GM23338 (cell line): ENCODE measurements around the gene BNIP2. TPM values are rescaled to one million over a fixed set of nuclear protein-coding genes. Genes with fewer than 3 reads are reported as not detected.

Experiments used
- ATAC-seq: fragments of 200-7000 bp; cut with Tn5 transposase; 3 replicates; pipeline ENCODE4 v1.9.1; 2020
- DNase-seq: peaks from one replicate; pipeline ENCODE4 v3.0.0-alpha.2; 2015; ENCODE audit warnings: low spot score
- H2AFZ ChIP-seq: fragments of 200-600 bp; sonication (generic); 2 replicates; pipeline ENCODE4 v1.8.0; 2016; ENCODE audit warnings: antibody characterized with exemption, mild to moderate bottlenecking, moderate library complexity
- H3F3A ChIP-seq: fragments of 200-600 bp; sonication (generic); replicated peaks from 2 replicates; pipeline ENCODE4 v1.8.0; 2017; ENCODE audit warnings: antibody characterized with exemption, mixed run types, low read depth
- H3K27ac ChIP-seq: fragments of 200-600 bp; sonication (generic); 2 replicates; pipeline ENCODE4 v1.6.1; 2016; ENCODE audit warnings: low read depth
- H3K27me3 ChIP-seq: fragments of 200-600 bp; sonication (generic); 2 replicates; pipeline ENCODE4 v1.8.0; 2016; ENCODE audit warnings: mild to moderate bottlenecking, mixed run types, moderate library complexity; ENCODE audit not compliant: insufficient read depth
- H3K36me3 ChIP-seq: fragments of 200-600 bp; sonication (generic); 2 replicates; pipeline ENCODE4 v1.8.0; 2016; ENCODE audit warnings: mild to moderate bottlenecking; ENCODE audit not compliant: insufficient read depth
- H3K4me1 ChIP-seq: fragments of 200-600 bp; sonication (generic); 2 replicates; pipeline ENCODE4 v1.8.0; 2016; ENCODE audit warnings: mild to moderate bottlenecking, moderate library complexity; ENCODE audit not compliant: insufficient read depth
- H3K4me2 ChIP-seq: fragments of 200-600 bp; sonication (generic); 2 replicates; pipeline ENCODE4 v1.7.1; 2017; ENCODE audit warnings: mixed run types
- H3K4me3 ChIP-seq: fragments of 200-600 bp; sonication (generic); 2 replicates; pipeline ENCODE4 v1.6.1; 2016; ENCODE audit warnings: mixed run types
- H3K79me2 ChIP-seq: fragments of 200-600 bp; sonication (generic); replicated peaks from 2 replicates; pipeline ENCODE4 v1.8.0; 2017; ENCODE audit warnings: mild to moderate bottlenecking; ENCODE audit not compliant: insufficient read depth
- H3K9me2 ChIP-seq: fragments of 200-600 bp; sonication (generic); 2 replicates; pipeline ENCODE4 v1.8.0; 2017; ENCODE audit not compliant: insufficient read depth
- H4K20me1 ChIP-seq: fragments of 200-600 bp; sonication (generic); replicated peaks from 2 replicates; pipeline ENCODE4 v1.8.0; 2017; ENCODE audit warnings: mild to moderate bottlenecking; ENCODE audit not compliant: insufficient read depth
- H3K27ac Mint-ChIP-seq: 2 replicates; pipeline ENCODE4 v1.8.0; 2020; ENCODE audit warnings: inconsistent platforms, mild to moderate bottlenecking, moderate library complexity, mixed read lengths
- H3K27me3 Mint-ChIP-seq: 3 replicates; pipeline ENCODE4 v1.8.0; 2022; ENCODE audit warnings: low read depth, mild to moderate bottlenecking, moderate library complexity, mixed read lengths, inconsistent platforms; ENCODE audit not compliant: insufficient read depth, poor library complexity
- H3K36me3 Mint-ChIP-seq: 3 replicates; pipeline ENCODE4 v1.8.0; 2021; ENCODE audit warnings: low read depth, mild to moderate bottlenecking, inconsistent platforms, moderate library complexity, mixed read lengths
- H3K4me1 Mint-ChIP-seq: 3 replicates; pipeline ENCODE4 v1.8.0; 2020; ENCODE audit warnings: mild to moderate bottlenecking, inconsistent platforms, mixed read lengths
- H3K4me3 Mint-ChIP-seq: 3 replicates; pipeline ENCODE4 v1.8.0; 2021; ENCODE audit warnings: moderate library complexity, mild to moderate bottlenecking, inconsistent platforms, mixed read lengths
- H3K9me3 Mint-ChIP-seq: 3 replicates; pipeline ENCODE4 v1.8.0; 2020; ENCODE audit warnings: moderate library complexity, mild to moderate bottlenecking, inconsistent platforms, mixed read lengths
- CREB1 ChIP-seq: fragments of 250-450 bp; sonication (Bioruptor Pico); IDR thresholded peaks from 2 replicates; pipeline ENCODE4 v1.5.0; 2020; ENCODE audit warnings: low read depth, mild to moderate bottlenecking, moderate library complexity
- EZH2 ChIP-seq: fragments of 200-600 bp; sonication (generic); IDR thresholded peaks from one replicate; pipeline ENCODE4 v1.8.0; 2017; ENCODE audit warnings: antibody characterized with exemption, mild to moderate bottlenecking, low read depth; ENCODE audit not compliant: unreplicated experiment
- JUNB ChIP-seq: IDR thresholded peaks from one replicate; pipeline ENCODE4 v1.6.1; 2016; ENCODE audit warnings: antibody characterized with exemption; ENCODE audit not compliant: unreplicated experiment
- NANOG ChIP-seq: IDR thresholded peaks from 2 replicates; pipeline ENCODE4 v1.6.1; 2016; ENCODE audit warnings: antibody characterized with exemption, borderline replicate concordance
- POLR2AphosphoS5 ChIP-seq: IDR thresholded peaks from 2 replicates; pipeline ENCODE4 v1.6.1; 2016; ENCODE audit warnings: antibody characterized with exemption, low read depth
- REST ChIP-seq: IDR thresholded peaks from one replicate; pipeline ENCODE4 v1.6.1; 2018; ENCODE audit warnings: antibody characterized with exemption; ENCODE audit not compliant: unreplicated experiment
- STAT1 ChIP-seq: IDR thresholded peaks from one replicate; pipeline ENCODE4 v1.6.1; 2016; ENCODE audit warnings: antibody characterized with exemption; ENCODE audit not compliant: unreplicated experiment
- polyA plus RNA-seq: library from polyadenylated mRNA; unstranded; fragments of >200 nt; fragmentation: Nextera tagmentation; extraction: Ambion mirVana; gene quantifications from 2 replicates; pipeline ENCODE4 v1.2.1, GENCODE V29; 2016
- total RNA-seq: library from RNA; depleted of rRNA; stranded (reverse); fragments of >200 nt; shearing (Covaris generic); gene quantifications from 2 replicates; pipeline ENCODE4 v1.2.3, GENCODE V29; 2014
- TF ChIP-seq, protein P1 (sequence below): fragments of 250-450 bp; sonication (Bioruptor Pico); IDR thresholded peaks from 2 replicates; pipeline ENCODE4 v1.5.0; 2020; ENCODE audit warnings: mild to moderate bottlenecking, moderate library complexity
- TF ChIP-seq, protein P2 (sequence below), 2 experiments: fragments of 200-600 bp in 1 of 2; sonication (generic) in 1 of 2; conservative IDR thresholded peaks; 2 replicates each; pipeline versions ENCODE4 v1.5.1 to v1.6.1; 2016 to 2017; ENCODE audit warnings: antibody characterized with exemption in 2 of 2, low read depth in 2 of 2, mild to moderate bottlenecking in 2 of 2, moderate library complexity in 1 of 2

BNIP2 gene
- total and polyA plus RNA-seq, 2 experiments from 2014 or later, result 43.7 to 83.7 TPM

- no peak overlapping the region for H3K4me3 Mint-ChIP-seq
- no peaks in the 10 kb centered on the region for H3K4me1 ChIP-seq
- H3K27me3 ChIP-seq, result no peaks in the 10 kb centered on the region
- H3K4me1 Mint-ChIP-seq, result no peaks in the 10 kb centered on the region
- no peaks in the 10 kb centered on the region for H3K9me3 Mint-ChIP-seq
- no peaks in the 10 kb centered on the region for H3K9me2 ChIP-seq
- no peaks in the 10 kb centered on the region for H3K27me3 Mint-ChIP-seq
- DNase-seq (no peak), ATAC-seq (no peak)
- no peak overlapping the region for H3K4me2 ChIP-seq
- no peak overlapping the region for H3K27ac ChIP-seq
- no peak overlapping the region for H2AFZ ChIP-seq
- H3K36me3 ChIP-seq, result peaks cover 65% of the 10 kb centered on the region
- no peak overlapping the region for H3K27ac Mint-ChIP-seq
- no peak for TF ChIP-seq JUNB
- TF ChIP-seq, protein P1, sequence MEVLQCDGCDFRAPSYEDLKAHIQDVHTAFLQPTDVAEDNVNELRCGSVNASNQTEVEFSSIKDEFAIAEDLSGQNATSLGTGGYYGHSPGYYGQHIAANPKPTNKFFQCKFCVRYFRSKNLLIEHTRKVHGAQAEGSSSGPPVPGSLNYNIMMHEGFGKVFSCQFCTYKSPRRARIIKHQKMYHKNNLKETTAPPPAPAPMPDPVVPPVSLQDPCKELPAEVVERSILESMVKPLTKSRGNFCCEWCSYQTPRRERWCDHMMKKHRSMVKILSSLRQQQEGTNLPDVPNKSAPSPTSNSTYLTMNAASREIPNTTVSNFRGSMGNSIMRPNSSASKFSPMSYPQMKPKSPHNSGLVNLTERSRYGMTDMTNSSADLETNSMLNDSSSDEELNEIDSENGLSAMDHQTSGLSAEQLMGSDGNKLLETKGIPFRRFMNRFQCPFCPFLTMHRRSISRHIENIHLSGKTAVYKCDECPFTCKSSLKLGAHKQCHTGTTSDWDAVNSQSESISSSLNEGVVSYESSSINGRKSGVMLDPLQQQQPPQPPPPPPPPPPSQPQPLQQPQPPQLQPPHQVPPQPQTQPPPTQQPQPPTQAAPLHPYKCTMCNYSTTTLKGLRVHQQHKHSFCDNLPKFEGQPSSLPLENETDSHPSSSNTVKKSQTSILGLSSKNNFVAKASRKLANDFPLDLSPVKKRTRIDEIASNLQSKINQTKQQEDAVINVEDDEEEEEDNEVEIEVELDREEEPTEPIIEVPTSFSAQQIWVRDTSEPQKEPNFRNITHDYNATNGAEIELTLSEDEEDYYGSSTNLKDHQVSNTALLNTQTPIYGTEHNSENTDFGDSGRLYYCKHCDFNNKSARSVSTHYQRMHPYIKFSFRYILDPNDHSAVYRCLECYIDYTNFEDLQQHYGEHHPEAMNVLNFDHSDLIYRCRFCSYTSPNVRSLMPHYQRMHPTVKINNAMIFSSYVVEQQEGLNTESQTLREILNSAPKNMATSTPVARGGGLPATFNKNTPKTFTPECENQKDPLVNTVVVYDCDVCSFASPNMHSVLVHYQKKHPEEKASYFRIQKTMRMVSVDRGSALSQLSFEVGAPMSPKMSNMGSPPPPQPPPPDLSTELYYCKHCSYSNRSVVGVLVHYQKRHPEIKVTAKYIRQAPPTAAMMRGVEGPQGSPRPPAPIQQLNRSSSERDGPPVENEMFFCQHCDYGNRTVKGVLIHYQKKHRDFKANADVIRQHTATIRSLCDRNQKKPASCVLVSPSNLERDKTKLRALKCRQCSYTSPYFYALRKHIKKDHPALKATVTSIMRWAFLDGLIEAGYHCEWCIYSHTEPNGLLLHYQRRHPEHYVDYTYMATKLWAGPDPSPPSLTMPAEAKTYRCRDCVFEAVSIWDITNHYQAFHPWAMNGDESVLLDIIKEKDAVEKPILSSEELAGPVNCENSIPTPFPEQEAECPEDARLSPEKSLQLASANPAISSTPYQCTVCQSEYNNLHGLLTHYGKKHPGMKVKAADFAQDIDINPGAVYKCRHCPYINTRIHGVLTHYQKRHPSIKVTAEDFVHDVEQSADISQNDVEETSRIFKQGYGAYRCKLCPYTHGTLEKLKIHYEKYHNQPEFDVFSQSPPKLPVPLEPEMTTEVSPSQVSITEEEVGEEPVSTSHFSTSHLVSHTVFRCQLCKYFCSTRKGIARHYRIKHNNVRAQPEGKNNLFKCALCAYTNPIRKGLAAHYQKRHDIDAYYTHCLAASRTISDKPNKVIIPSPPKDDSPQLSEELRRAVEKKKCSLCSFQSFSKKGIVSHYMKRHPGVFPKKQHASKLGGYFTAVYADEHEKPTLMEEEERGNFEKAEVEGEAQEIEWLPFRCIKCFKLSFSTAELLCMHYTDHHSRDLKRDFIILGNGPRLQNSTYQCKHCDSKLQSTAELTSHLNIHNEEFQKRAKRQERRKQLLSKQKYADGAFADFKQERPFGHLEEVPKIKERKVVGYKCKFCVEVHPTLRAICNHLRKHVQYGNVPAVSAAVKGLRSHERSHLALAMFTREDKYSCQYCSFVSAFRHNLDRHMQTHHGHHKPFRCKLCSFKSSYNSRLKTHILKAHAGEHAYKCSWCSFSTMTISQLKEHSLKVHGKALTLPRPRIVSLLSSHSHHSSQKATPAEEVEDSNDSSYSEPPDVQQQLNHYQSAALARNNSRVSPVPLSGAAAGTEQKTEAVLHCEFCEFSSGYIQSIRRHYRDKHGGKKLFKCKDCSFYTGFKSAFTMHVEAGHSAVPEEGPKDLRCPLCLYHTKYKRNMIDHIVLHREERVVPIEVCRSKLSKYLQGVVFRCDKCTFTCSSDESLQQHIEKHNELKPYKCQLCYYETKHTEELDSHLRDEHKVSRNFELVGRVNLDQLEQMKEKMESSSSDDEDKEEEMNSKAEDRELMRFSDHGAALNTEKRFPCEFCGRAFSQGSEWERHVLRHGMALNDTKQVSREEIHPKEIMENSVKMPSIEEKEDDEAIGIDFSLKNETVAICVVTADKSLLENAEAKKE, result no peak
- TF ChIP-seq CREB1 (CRISPR knock-in tag), result no peak
- no peak for TF ChIP-seq STAT1
- TF ChIP-seq, protein P2, sequence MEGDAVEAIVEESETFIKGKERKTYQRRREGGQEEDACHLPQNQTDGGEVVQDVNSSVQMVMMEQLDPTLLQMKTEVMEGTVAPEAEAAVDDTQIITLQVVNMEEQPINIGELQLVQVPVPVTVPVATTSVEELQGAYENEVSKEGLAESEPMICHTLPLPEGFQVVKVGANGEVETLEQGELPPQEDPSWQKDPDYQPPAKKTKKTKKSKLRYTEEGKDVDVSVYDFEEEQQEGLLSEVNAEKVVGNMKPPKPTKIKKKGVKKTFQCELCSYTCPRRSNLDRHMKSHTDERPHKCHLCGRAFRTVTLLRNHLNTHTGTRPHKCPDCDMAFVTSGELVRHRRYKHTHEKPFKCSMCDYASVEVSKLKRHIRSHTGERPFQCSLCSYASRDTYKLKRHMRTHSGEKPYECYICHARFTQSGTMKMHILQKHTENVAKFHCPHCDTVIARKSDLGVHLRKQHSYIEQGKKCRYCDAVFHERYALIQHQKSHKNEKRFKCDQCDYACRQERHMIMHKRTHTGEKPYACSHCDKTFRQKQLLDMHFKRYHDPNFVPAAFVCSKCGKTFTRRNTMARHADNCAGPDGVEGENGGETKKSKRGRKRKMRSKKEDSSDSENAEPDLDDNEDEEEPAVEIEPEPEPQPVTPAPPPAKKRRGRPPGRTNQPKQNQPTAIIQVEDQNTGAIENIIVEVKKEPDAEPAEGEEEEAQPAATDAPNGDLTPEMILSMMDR (conservative IDR thresholded peaks at IDR 0.05; ENCODE audit: low read depth in 2 of 2), result no peak
- TF ChIP-seq EZH2, result no peak
- TF ChIP-seq NANOG, result no peak
- no peak for TF ChIP-seq POLR2AphosphoS5
- TF ChIP-seq REST, result no peak
- peaks cover 16% of the 10 kb centered on the region for H3K79me2 ChIP-seq
- peaks cover 10% of the 10 kb centered on the region for H4K20me1 ChIP-seq
- no peaks in the 10 kb centered on the region for H3F3A ChIP-seq
- H3K36me3 Mint-ChIP-seq, result peaks cover 74% of the 10 kb centered on the region
- no peak overlapping the region for H3K4me3 ChIP-seq
These were observed 10.9 kb downstream of the BNIP2 start for GRCh38 chr15:59678172-59678571.
